Measurements from ENCODE around the gene EEFSEC. TPM values are rescaled to one million over a fixed set of nuclear protein-coding genes. Genes with fewer than 3 reads are reported as not detected.

EEFSEC gene
- total and polyA plus RNA-seq, 4 donors: 9.8 to 20.1 (median 11.6) TPM

DNA sequence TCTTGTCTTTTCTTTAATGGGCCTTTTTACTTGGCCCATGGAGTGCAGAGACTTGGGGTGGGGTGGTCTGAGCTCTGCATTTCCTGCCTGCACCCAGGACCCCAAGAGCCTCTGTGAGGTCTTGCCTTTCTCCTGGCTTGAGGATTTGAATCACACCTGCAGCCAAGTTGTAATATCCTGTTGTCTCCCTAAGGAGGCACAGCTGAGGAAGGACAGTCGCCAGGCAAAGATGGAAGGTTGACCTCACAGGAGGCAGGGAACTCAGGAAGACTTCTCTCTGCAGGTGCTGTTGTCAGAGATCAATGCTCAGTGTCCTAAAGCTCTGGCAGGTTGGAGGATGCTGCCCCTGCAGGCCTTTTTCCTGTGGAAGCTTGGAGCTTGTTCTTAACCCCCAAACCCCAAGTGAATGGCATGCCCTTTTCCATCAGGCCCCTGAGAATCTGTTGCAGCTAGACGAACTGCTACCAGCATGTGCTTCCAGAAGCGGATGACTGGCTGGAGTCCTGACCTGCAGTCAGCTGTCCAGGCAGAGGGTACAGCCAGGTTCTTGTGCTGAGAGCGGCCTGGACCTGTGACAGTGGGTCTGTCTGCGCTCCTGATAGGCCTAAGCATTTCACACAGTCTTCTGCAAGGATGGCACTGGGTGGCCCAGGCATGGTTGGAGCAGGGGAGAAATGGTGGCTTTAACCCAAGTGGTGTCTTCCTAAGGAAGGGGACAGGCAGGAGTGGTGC, 120.0 kb downstream of the EEFSEC start:
- H3K27ac ChIP-seq (ENCODE audit: low read depth in 1 of 2, low read length in 1 of 2): no peak overlapping the region
- H3K9ac ChIP-seq (ENCODE audit: insufficient read depth in 1 of 2, low read length in 2 of 2): no peak overlapping the region
- H3K36me3 ChIP-seq (ENCODE audit: control insufficient read depth in 4 of 4, insufficient read depth in 4 of 4, low read length in 4 of 4): peaks cover 0 to 7% (median 1%) of the 10 kb centered on the region in 4 donors
- WGBS, 2 donors: 91 to 96% methylated on average over 5 of the region's 5 CpGs
- TF ChIP-seq, protein P1, sequence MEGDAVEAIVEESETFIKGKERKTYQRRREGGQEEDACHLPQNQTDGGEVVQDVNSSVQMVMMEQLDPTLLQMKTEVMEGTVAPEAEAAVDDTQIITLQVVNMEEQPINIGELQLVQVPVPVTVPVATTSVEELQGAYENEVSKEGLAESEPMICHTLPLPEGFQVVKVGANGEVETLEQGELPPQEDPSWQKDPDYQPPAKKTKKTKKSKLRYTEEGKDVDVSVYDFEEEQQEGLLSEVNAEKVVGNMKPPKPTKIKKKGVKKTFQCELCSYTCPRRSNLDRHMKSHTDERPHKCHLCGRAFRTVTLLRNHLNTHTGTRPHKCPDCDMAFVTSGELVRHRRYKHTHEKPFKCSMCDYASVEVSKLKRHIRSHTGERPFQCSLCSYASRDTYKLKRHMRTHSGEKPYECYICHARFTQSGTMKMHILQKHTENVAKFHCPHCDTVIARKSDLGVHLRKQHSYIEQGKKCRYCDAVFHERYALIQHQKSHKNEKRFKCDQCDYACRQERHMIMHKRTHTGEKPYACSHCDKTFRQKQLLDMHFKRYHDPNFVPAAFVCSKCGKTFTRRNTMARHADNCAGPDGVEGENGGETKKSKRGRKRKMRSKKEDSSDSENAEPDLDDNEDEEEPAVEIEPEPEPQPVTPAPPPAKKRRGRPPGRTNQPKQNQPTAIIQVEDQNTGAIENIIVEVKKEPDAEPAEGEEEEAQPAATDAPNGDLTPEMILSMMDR (IDR thresholded peaks at IDR 0.05; ENCODE audit: control extremely low read depth, extremely low read depth): no peak
- DNase-seq (no peak), ATAC-seq (ENCODE audit: insufficient read depth, low FRiP score) (no peak)
- H3K4me3 ChIP-seq: no peak overlapping the region
- H3K4me1 ChIP-seq (ENCODE audit: control insufficient read depth in 5 of 5, insufficient read depth in 5 of 5, low read length in 5 of 5): peaks cover 0 to 38% (median 20%) of the 10 kb centered on the region in 5 donors
- H3K9me3 ChIP-seq (ENCODE audit: control insufficient read depth in 4 of 4, insufficient read depth in 3 of 4, low read length in 3 of 4): no peaks in the 10 kb centered on the region
- H3K27me3 ChIP-seq (ENCODE audit: control insufficient read depth in 3 of 3, insufficient read depth in 3 of 3, low read length in 2 of 3): no peaks in the 10 kb centered on the region

DNA sequence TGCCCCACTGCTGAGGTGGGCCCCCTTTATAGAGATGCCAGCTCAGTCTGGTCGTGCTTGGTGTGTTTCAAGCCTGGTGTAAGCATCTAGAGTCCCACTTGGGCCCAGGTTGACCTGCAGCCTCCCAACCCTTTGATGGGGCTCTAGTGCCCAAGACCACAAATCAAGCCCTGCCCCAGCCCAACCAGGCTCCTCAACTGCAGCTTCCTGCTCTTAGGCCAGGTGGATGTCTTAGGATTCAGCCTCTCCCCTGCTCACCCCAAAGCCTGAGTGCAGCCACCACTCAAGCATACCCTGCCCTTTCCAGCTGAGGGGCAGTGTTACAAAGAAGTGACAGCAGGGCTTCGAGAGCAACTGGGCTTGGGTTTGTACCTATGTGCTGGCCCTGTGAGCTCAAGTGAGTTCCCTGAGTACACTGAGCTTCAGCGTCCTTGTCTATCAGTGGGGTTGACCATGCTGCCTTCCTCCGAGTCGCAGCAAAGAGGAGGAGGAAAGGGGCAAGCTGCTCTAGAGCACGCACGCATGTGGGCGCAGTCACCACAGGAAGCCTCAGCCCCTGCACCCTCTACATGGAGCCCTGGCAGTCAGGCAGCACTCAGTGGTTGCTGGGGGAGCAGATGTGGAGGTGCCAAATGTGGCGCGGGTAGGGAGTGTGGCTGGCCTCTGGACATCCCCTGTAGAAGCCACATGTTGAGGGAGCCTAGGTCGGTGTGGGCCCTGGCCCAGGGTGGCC, 120.7 kb downstream of the EEFSEC start:
- Histone ChIP-seq H3K36me3 (ENCODE audit: control insufficient read depth in 4 of 4, insufficient read depth in 4 of 4, low read length in 4 of 4) (peaks cover 0 to 5% (median 1%) of the 10 kb centered on the region in 4 donors), H3K4me3 (no peak overlapping the region), H3K4me1 (ENCODE audit: control insufficient read depth in 5 of 5, insufficient read depth in 5 of 5, low read length in 5 of 5) (peaks cover 0 to 45% (median 22%) of the 10 kb centered on the region in 5 donors), H3K9me3 (ENCODE audit: control insufficient read depth in 4 of 4, insufficient read depth in 3 of 4, low read length in 3 of 4) (no peaks in the 10 kb centered on the region), H3K27ac (ENCODE audit: low read depth in 1 of 2, low read length in 1 of 2) (no peak overlapping the region), H3K27me3 (ENCODE audit: control insufficient read depth in 3 of 3, insufficient read depth in 3 of 3, low read length in 2 of 3) (no peaks in the 10 kb centered on the region), H3K9ac (ENCODE audit: insufficient read depth in 1 of 2, low read length in 2 of 2) (no peak overlapping the region)
- WGBS, 2 donors: 91 to 96% methylated on average over 11 of the region's 11 CpGs
- TF ChIP-seq, protein P1 (IDR thresholded peaks at IDR 0.05; ENCODE audit: control extremely low read depth, extremely low read depth): no peak
- ATAC-seq (ENCODE audit: insufficient read depth, low FRiP score) (no peak), DNase-seq (no peak)

DNA sequence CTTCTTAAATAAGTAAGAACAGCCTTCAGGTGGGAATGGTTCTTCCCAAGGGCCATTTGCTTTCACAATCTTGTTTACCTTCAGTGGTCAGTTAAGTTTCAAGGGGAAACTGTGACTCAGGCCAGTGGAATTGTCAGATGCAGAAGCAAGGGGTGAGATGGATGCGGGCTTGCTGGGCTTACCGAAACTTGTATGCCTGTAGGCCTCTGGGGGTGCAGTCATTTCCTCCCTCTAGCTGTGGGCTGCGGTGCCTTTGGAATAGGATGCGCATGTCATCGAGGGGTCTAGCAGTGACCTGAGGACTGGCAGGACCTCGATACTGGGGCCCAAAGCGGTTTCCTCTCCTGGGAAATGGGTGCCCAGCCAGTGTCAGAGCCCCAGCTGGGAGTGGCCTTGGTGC, 121.6 kb downstream of the EEFSEC start:
- WGBS, 2 donors: 96 to 99% methylated on average over 7 of the region's 7 CpGs
- ATAC-seq (ENCODE audit: insufficient read depth, low FRiP score) (no peak), DNase-seq (no peak)
- no peaks in the 10 kb centered on the region for H3K27me3 ChIP-seq (ENCODE audit: control insufficient read depth in 3 of 3, insufficient read depth in 3 of 3, low read length in 2 of 3)
- H3K4me3 ChIP-seq: no peak overlapping the region
- H3K36me3 ChIP-seq (ENCODE audit: control insufficient read depth in 4 of 4, insufficient read depth in 4 of 4, low read length in 4 of 4): peaks cover 0 to 3% (median 1%) of the 10 kb centered on the region in 4 donors
- TF ChIP-seq, protein P1 (IDR thresholded peaks at IDR 0.05; ENCODE audit: control extremely low read depth, extremely low read depth): no peak
- H3K9ac ChIP-seq (ENCODE audit: insufficient read depth in 1 of 2, low read length in 2 of 2): no peak overlapping the region
- peaks cover 0 to 48% (median 31%) of the 10 kb centered on the region in 5 donors for H3K4me1 ChIP-seq (ENCODE audit: control insufficient read depth in 5 of 5, insufficient read depth in 5 of 5, low read length in 5 of 5)
- no peak overlapping the region for H3K27ac ChIP-seq (ENCODE audit: low read depth in 1 of 2, low read length in 1 of 2)
- no peaks in the 10 kb centered on the region for H3K9me3 ChIP-seq (ENCODE audit: control insufficient read depth in 4 of 4, insufficient read depth in 3 of 4, low read length in 3 of 4)

All from lung (tissue), 12 donors.